K562 (cell line): ENCODE measurements around the gene ARL10. TPM values are rescaled to one million over a fixed set of nuclear protein-coding genes. Genes with fewer than 3 reads are reported as not detected.

Source experiments
- BCL6 ChIP-seq: fragments of 250-450 bp; sonication (Bioruptor Pico); IDR thresholded peaks from 2 replicates; pipeline ENCODE4 v1.4.0; 2020
- BRD9 ChIP-seq: fragments of 450-650 bp; IDR thresholded peaks from 2 replicates; pipeline ENCODE4 v1.6.1; 2018; ENCODE audit warnings: low read depth; ENCODE audit not compliant: partially characterized antibody
- CHD4 ChIP-seq: fragments of 200-600 bp; sonication (generic); IDR thresholded peaks from 3 replicates; pipeline ENCODE4 v1.6.1; 2012; ENCODE audit warnings: low read depth, mild to moderate bottlenecking, mixed read lengths, low read length, inconsistent platforms; ENCODE audit not compliant: insufficient read depth, insufficient replicate concordance, poor library complexity, severe bottlenecking
- CTCF ChIP-seq, 3 experiments: IDR thresholded peaks in 2 of 3; conservative IDR thresholded peaks in 1 of 3; 2 replicates each; pipeline ENCODE4 v1.5.1; 2011 to 2012; ENCODE audit warnings: low read length in 3 of 3, mild to moderate bottlenecking in 3 of 3, control low read depth in 2 of 3, improper control_type of control experiment in 1 of 3, inconsistent platforms in 1 of 3, low read depth in 1 of 3, mixed read lengths in 1 of 3, moderate library complexity in 1 of 3; ENCODE audit not compliant: insufficient read depth in 2 of 3
- ERF ChIP-seq: fragments of 450-650 bp; formaldehyde crosslinking; IDR thresholded peaks from 2 replicates; pipeline ENCODE4 v1.4.0; 2020; ENCODE audit warnings: mild to moderate bottlenecking, mixed read lengths
- FOXK1 ChIP-seq: sonication (generic); formaldehyde crosslinking; IDR thresholded peaks from 2 replicates; pipeline ENCODE4 v1.8.0; 2022; ENCODE audit warnings: missing genetic modification reagents, mild to moderate bottlenecking, borderline replicate concordance
- KLF16 ChIP-seq: IDR thresholded peaks from 2 replicates; pipeline ENCODE4 v1.6.1; 2016; ENCODE audit warnings: antibody characterized with exemption
- NONO ChIP-seq, 2 experiments: fragments of 200-400 bp in 1 of 2; fragments of 450-650 bp in 1 of 2; formaldehyde crosslinking in 1 of 2; IDR thresholded peaks; 2 replicates each; pipeline ENCODE4 v1.6.1; 2017; ENCODE audit warnings: low read depth in 2 of 2, mild to moderate bottlenecking in 2 of 2, moderate library complexity in 2 of 2, low read length in 1 of 2
- NR2C2 ChIP-seq, 2 experiments: fragments of 200-800 bp in 1 of 2; sonication (Bioruptor generic) in 1 of 2; sonication (generic) in 1 of 2; formaldehyde crosslinking in 1 of 2; IDR thresholded peaks; 2 replicates each; pipeline versions ENCODE4 v1.6.1 to v1.8.0; 2016 to 2022; ENCODE audit warnings: mild to moderate bottlenecking in 1 of 2, missing compliant biosample characterization in 1 of 2, missing genetic modification characterization in 1 of 2, missing genetic modification reagents in 1 of 2
- POLR3A ChIP-seq: IDR thresholded peaks from 2 replicates; pipeline ENCODE4 v1.6.1; 2011; ENCODE audit warnings: borderline replicate concordance, mild to moderate bottlenecking, moderate library complexity; ENCODE audit not compliant: insufficient read length, insufficient read depth; ENCODE audit errors: extremely low read depth
- RBBP5 ChIP-seq: fragments of 200-600 bp; sonication (generic); IDR thresholded peaks from 2 replicates; pipeline ENCODE4 v1.6.1; 2012; ENCODE audit warnings: borderline replicate concordance, mild to moderate bottlenecking, low read length, control low read depth, inconsistent platforms; ENCODE audit not compliant: insufficient read depth, poor library complexity, severe bottlenecking
- RBFOX2 ChIP-seq: fragments of 200-400 bp; formaldehyde crosslinking; IDR thresholded peaks from 2 replicates; pipeline ENCODE4 v1.6.1; 2017; ENCODE audit warnings: low read depth, mild to moderate bottlenecking, low read length, moderate library complexity
- SRSF3 ChIP-seq: fragments of 200-400 bp; formaldehyde crosslinking; IDR thresholded peaks from 2 replicates; pipeline ENCODE4 v1.6.1; 2016; ENCODE audit warnings: mild to moderate bottlenecking, low read length, moderate library complexity; ENCODE audit not compliant: insufficient read depth
- TCF7 ChIP-seq: sonication (generic); IDR thresholded peaks from 2 replicates; pipeline ENCODE4 v1.6.1; 2016; ENCODE audit warnings: antibody characterized with exemption, borderline replicate concordance
- ZNF165 ChIP-seq: fragments of 250-450 bp; sonication (Bioruptor Pico); IDR thresholded peaks from 2 replicates; pipeline ENCODE4 v1.4.0; 2020; ENCODE audit warnings: borderline replicate concordance
- ZNF561 ChIP-seq: fragments of 450-650 bp; formaldehyde crosslinking; conservative IDR thresholded peaks from 2 replicates; pipeline ENCODE4 v1.4.0; 2020; ENCODE audit warnings: mild to moderate bottlenecking, moderate library complexity
- ZNF639 ChIP-seq, 2 experiments: fragments of 200-800 bp in 1 of 2; sonication (Bioruptor generic) in 1 of 2; sonication (generic) in 1 of 2; formaldehyde crosslinking in 1 of 2; IDR thresholded peaks in 1 of 2; conservative IDR thresholded peaks in 1 of 2; 2 replicates each; pipeline versions ENCODE4 v1.5.0 to v1.6.1; 2016 to 2020; ENCODE audit warnings: missing compliant biosample characterization in 1 of 2, missing genetic modification characterization in 1 of 2, missing genetic modification reagents in 1 of 2
- ZNF699 ChIP-seq: fragments of 250-450 bp; sonication (Bioruptor Pico); IDR thresholded peaks from 2 replicates; pipeline ENCODE4 v1.8.0; 2021; ENCODE audit warnings: mild to moderate bottlenecking, moderate library complexity; ENCODE audit not compliant: insufficient replicate concordance
- ZNF785 ChIP-seq: fragments of 250-450 bp; sonication (Bioruptor Pico); IDR thresholded peaks from 2 replicates; pipeline ENCODE4 v1.4.0; 2020; ENCODE audit warnings: mild to moderate bottlenecking
- polyA plus RNA-seq, 8 experiments: library from polyadenylated mRNA; depleted of rRNA in 4 of 8; stranded (reverse) in 5 of 8; unstranded in 3 of 8; fragments of >200 nt; fragmentation: Nextera tagmentation in 2 of 8; fragmentation: Illumina TruSeq in 1 of 8; extraction: Ambion mirVana in 2 of 8; extraction: Trizol in 1 of 8; gene quantifications; 2 replicates each; pipeline versions ENCODE4 v1.2.1 to v1.2.3, GENCODE V29; 2011 to 2014; ENCODE audit warnings: inconsistent platforms in 1 of 8, missing spikeins in 1 of 8
- total RNA-seq, 7 experiments: library from RNA; depleted of rRNA in 6 of 7; stranded (reverse); fragments of >200 nt in 6 of 7; fragmentation: Illumina TruSeq in 2 of 7; extraction: Trizol in 2 of 7; gene quantifications; 2 replicates each; pipeline versions ENCODE4 v1.2.1 to v1.2.3, GENCODE V29; 2011 to 2021; ENCODE audit warnings: low replicate concordance in 1 of 7
- TF ChIP-seq, protein P1 (sequence below), 2 experiments: fragments of 450-650 bp; conservative IDR thresholded peaks; 2 replicates each; pipeline ENCODE4 v1.6.1; 2017; ENCODE audit warnings: mild to moderate bottlenecking in 2 of 2, moderate library complexity in 2 of 2

ARL10 gene
- total and polyA plus RNA-seq, 9 of the 15 experiments (the other 6 are each of a cell fraction or from before 2014, with no cell fraction given): under 0.01 to 0.40 (median 0.34) TPM; not detected in 3

DNA sequence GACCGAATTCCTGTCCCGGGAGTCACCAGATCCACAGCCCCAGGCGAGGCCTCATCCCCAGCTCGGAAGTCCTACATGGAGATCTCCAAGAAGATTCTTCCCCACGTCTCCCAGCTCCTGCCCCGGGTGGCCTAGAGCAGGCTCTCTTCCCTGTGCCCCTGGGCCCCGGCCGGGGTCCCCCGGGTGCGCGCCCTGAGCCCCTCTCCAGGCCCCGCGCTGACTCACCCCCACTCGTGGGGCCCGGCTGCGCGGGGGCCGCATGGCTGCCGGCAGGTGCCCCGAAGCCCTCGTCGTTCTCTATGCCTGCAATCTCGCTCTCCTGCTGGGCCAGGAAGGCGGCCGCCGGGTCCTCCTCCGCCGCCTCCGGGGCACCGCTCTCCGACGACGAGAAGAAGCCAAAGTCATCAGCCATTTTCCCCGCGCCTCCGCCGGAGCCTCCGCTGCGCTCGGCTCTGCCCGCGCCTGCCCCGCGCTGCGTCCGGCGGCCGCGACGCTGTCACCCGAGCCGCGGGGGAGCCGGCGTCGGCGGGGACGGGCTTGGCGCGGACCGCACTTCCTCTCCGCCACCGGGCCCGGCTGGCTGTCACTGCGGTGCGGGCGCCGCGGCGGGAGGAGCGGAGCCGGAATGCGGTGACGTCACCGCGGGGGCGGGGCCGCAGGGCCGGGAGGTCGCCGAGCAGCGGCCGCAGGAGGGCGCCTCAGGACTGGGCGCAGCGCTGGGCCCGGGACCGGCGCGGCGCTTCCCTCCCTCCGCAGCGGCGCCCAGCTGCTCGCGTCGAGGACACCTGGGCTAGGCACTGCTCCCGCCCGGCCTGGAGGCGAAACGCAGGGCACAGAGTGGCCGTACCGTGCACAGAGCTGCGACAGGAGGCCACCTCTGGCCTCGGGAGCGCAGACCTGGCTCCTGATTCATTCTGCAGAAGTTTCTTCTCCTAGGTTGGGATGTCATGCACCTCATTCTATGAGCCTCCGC, 51.0 kb downstream of the ARL10 start, which contains the start of gene CLTB (continued):
- TF ChIP-seq CTCF (IDR thresholded peaks at IDR 0.05 in 2 of 3, conservative IDR thresholded peaks at IDR 0.05 in 1 of 3; ENCODE audit: insufficient read depth in 2 of 3, low read depth in 1 of 3, low read length in 3 of 3) (peak; percentile 59 to 95 (median 94); a peak in 5 of 6 replicates), POLR3A (no peak), NONO (IDR thresholded peaks at IDR 0.05; ENCODE audit: low read depth in 2 of 2, low read length in 1 of 2) (peak in 1 of 2 experiments; percentile 96; a peak in 2 of 4 replicates), ZNF699 (no peak), FOXK1 (CRISPR knock-in tag) (no peak), ZNF561 (CRISPR knock-in tag) (no peak), ZNF165 (no peak), NR2C2 (CRISPR knock-in tag; IDR thresholded peaks at IDR 0.05) (no peak), NR2C2 (tag; IDR thresholded peaks at IDR 0.05) (no peak; the same call in 1 of the 2 replicates), ERF (CRISPR knock-in tag) (peak; percentile 79; the same call in 1 of the 2 replicates), ZNF639 (CRISPR knock-in tag; conservative IDR thresholded peaks at IDR 0.05 in 1 of 2, IDR thresholded peaks at IDR 0.05 in 1 of 2) (peak in 1 of 2 experiments; percentile 96; a peak in 2 of 4 replicates), BRD9 (no peak), KLF16 (no peak), CHD4 (no peak), SRSF3 (no peak), RBBP5 (peak; percentile 91), ZNF785 (CRISPR knock-in tag) (no peak), RBFOX2 (peak; percentile 86), BCL6 (CRISPR knock-in tag) (no peak), TCF7 (no peak)
- TF ChIP-seq, protein P1, sequence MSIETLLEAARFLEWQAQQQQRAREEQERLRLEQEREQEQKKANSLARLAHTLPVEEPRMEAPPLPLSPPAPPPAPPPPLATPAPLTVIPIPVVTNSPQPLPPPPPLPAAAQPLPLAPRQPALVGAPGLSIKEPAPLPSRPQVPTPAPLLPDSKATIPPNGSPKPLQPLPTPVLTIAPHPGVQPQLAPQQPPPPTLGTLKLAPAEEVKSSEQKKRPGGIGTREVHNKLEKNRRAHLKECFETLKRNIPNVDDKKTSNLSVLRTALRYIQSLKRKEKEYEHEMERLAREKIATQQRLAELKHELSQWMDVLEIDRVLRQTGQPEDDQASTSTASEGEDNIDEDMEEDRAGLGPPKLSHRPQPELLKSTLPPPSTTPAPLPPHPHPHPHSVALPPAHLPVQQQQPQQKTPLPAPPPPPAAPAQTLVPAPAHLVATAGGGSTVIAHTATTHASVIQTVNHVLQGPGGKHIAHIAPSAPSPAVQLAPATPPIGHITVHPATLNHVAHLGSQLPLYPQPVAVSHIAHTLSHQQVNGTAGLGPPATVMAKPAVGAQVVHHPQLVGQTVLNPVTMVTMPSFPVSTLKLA (conservative IDR thresholded peaks at IDR 0.05): 0 out of 4 replicates have a peak, but pooled peaks of 1 of the 2 experiments have one; percentile 29
